ENCODE data around the gene CEP170.

Gene CEP170

DNA sequence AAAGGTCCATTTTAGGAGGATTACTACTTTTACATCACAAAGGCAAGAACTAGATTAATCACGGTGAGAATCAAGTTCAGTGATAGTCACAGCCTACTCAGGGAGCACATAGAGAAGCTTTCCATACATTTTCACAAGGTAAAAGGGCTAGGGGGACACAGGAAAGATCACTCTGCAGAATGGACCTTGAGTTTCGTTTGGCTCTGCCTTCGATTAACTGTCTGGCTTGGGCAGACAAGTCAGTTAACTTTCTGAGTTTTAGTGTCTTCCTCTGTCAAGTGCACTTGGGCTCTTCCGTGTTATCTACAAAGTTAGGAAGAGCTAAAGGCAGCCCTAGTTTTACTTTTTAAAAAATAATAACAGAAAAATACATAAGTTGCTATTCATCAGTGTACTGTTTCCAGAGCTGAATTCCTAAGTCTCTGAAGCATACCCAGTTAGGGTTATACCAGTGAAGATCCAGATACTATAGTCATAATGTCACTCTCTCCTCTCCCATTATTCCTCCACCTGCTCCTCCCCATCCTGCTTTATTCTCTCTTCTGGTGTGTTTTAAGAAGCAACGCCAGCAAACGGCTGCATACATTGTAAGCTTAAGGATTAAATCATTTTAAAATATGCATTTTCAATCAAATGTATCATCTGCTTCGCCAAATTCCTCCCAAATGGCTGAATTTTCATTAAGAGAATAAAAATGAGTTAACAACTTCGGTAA, 1.7 kb downstream of the CEP170 start:
- DNase-seq, result no peak

DNA sequence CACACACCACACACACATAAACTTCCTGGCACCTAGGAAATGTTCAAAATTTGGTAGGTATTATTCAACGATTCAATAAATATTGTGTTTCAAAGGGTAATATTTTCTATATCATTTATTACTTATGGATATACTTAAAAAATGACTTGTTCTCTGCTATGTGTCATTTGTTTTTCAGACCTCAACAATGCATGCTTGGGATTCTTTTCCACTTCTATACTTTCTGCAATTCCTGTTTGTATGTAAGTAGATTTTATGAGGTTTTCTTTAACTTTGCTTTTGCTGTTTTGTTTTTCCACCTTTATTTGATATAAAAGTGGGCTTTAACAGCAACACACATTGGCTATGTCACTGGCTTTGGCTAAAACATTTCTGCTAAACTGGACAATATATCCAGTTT, 3.5 kb downstream of the CEP170 start:
- Mint-ChIP-seq H3K4me1 (peaks cover 20% of the 10 kb centered on the region), H3K27me3 (ENCODE audit: low read depth, poor library complexity) (no peaks in the 10 kb centered on the region), H3K9me3 (peaks cover 53% of the 10 kb centered on the region), H3K4me3 (peak overlapping the region; percentile 44), H3K27ac (no peak overlapping the region), H3K36me3 (ENCODE audit: low read depth) (peaks cover 54% of the 10 kb centered on the region)
- TF ChIP-seq, protein P1, sequence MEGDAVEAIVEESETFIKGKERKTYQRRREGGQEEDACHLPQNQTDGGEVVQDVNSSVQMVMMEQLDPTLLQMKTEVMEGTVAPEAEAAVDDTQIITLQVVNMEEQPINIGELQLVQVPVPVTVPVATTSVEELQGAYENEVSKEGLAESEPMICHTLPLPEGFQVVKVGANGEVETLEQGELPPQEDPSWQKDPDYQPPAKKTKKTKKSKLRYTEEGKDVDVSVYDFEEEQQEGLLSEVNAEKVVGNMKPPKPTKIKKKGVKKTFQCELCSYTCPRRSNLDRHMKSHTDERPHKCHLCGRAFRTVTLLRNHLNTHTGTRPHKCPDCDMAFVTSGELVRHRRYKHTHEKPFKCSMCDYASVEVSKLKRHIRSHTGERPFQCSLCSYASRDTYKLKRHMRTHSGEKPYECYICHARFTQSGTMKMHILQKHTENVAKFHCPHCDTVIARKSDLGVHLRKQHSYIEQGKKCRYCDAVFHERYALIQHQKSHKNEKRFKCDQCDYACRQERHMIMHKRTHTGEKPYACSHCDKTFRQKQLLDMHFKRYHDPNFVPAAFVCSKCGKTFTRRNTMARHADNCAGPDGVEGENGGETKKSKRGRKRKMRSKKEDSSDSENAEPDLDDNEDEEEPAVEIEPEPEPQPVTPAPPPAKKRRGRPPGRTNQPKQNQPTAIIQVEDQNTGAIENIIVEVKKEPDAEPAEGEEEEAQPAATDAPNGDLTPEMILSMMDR (IDR thresholded peaks at IDR 0.05), result no peak
- DNase-seq, result no peak

More for the DNA sequence above, 1.7 kb downstream of the CEP170 start:
- Mint-ChIP-seq H3K4me3 (peak overlapping the region; percentile 100), H3K9me3 (peaks cover 35% of the 10 kb centered on the region), H3K27ac (peak overlapping the region; percentile 73), H3K27me3 (ENCODE audit: low read depth, poor library complexity) (no peaks in the 10 kb centered on the region), H3K36me3 (ENCODE audit: low read depth) (peaks cover 35% of the 10 kb centered on the region), H3K4me1 (peaks cover 26% of the 10 kb centered on the region)
- TF ChIP-seq, protein P1 (IDR thresholded peaks at IDR 0.05), result no peak

DNA sequence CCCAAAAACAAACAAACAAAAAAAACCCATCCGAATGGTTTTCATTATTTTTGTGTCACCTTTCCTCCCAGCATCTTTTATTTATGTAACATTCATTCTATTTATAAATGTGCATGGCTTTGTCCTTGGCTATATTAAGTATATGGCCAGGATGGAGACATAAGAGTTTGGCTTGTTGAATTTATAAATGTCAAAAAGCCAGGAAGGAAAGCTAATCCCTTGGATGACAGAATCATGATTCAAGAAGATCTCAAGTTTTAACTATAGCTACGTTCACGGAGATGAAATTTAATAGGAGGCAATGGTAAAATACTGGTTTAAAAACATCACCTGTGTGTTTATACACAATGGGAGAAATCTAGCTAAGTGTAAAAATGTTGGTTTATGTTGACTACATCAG, 5.0 kb downstream of the CEP170 start:
- peaks cover 65% of the 10 kb centered on the region for H3K9me3 Mint-ChIP-seq
- H3K27me3 Mint-ChIP-seq (ENCODE audit: low read depth, poor library complexity), result no peaks in the 10 kb centered on the region
- TF ChIP-seq, protein P1 (IDR thresholded peaks at IDR 0.05), result no peak
- peaks cover 67% of the 10 kb centered on the region for H3K36me3 Mint-ChIP-seq (ENCODE audit: low read depth)
- H3K4me1 Mint-ChIP-seq, result peaks cover 20% of the 10 kb centered on the region
- DNase-seq, result no peak
- no peak overlapping the region for H3K27ac Mint-ChIP-seq
- H3K4me3 Mint-ChIP-seq, result no peak overlapping the region

DNA sequence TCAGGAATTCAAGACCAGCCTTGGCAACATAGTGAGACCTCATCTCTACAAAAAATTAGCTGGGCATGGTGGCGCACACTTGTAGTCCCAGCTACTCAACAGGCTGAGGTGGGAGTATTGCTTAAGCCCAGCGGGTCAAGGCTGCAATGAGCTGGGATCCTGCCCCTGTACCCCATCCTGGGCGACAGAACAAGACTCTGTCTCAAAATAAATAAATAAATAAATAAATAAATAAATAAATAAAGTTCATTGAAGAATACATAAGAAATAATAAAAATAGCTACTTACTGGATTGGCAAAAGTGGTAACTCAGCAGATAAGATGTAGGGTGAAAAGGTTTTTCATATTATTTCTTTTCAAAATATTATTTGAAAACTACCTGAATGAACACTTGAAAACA, 5.9 kb downstream of the CEP170 start:
- no peak for DNase-seq
- H3K27me3 Mint-ChIP-seq (ENCODE audit: low read depth, poor library complexity), result no peaks in the 10 kb centered on the region
- H3K4me1 Mint-ChIP-seq, result peaks cover 20% of the 10 kb centered on the region
- TF ChIP-seq, protein P1 (IDR thresholded peaks at IDR 0.05), result no peak
- H3K27ac Mint-ChIP-seq, result no peak overlapping the region
- H3K9me3 Mint-ChIP-seq, result peaks cover 74% of the 10 kb centered on the region
- peaks cover 76% of the 10 kb centered on the region for H3K36me3 Mint-ChIP-seq (ENCODE audit: low read depth)
- no peak overlapping the region for H3K4me3 Mint-ChIP-seq

DNA sequence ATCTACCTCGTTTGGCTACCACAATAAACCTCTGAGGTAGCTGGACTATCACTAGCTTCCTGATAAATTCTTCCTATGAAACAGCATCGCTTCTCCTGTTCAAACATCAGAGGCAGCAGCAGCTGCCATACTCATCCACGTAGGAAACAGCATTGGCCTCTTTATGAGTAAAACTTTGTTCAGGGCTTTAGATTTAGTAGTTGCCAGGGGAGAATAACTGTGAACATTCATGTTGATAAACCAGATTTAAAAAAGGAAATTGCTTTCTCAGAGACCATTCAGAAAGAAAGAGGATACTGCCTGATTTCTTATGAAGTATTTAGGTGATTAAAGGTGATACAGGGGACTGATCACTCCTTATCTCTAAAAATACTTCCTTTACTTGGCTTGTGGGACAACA, 7.2 kb downstream of the CEP170 start:
- Mint-ChIP-seq H3K9me3 (peaks cover 86% of the 10 kb centered on the region), H3K36me3 (ENCODE audit: low read depth) (peaks cover 89% of the 10 kb centered on the region), H3K4me1 (peaks cover 10% of the 10 kb centered on the region), H3K27ac (no peak overlapping the region), H3K4me3 (no peak overlapping the region), H3K27me3 (ENCODE audit: low read depth, poor library complexity) (no peaks in the 10 kb centered on the region)
- TF ChIP-seq, protein P1 (IDR thresholded peaks at IDR 0.05), result no peak
- DNase-seq, result no peak

DNA sequence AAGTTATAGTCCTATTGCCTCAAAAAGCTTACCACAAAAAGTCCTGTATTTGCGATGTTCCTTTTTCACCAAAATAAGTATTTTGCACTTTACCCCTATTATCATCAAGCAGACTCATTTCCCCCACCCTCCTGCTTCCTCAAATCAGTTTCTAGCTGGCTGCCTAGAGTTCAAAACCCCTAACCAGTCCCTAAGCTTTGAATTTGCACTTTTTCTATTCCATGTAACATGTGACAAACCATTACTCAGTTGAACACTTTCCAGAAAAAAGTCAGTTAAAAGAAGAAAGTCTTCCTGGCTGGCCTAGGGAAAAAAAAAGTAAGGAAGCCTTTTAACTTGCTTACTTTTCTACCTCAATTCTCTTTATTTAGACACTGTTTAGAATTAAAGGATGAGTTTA, 8.2 kb downstream of the CEP170 start:
- no peak for DNase-seq
- Mint-ChIP-seq H3K4me1 (peaks cover 4% of the 10 kb centered on the region), H3K4me3 (no peak overlapping the region), H3K36me3 (ENCODE audit: low read depth) (peaks cover 95% of the 10 kb centered on the region), H3K27me3 (ENCODE audit: low read depth, poor library complexity) (no peaks in the 10 kb centered on the region), H3K9me3 (peaks cover 94% of the 10 kb centered on the region), H3K27ac (no peak overlapping the region)
- TF ChIP-seq, protein P1 (IDR thresholded peaks at IDR 0.05), result no peak

Measured in nephron progenitor cell (in vitro differentiated cells).